K562 (cell line): ENCODE measurements around the gene RHPN2. TPM values are rescaled to one million over a fixed set of nuclear protein-coding genes. Genes with fewer than 3 reads are reported as not detected.

Experiments used
- AFF1 ChIP-seq, 2 experiments: fragments of 450-650 bp; IDR thresholded peaks; 2 replicates each; pipeline ENCODE4 v1.6.1; 2018; ENCODE audit warnings: mild to moderate bottlenecking in 2 of 2, low read depth in 1 of 2; ENCODE audit not compliant: partially characterized antibody in 2 of 2
- CBFB ChIP-seq: sonication (generic); formaldehyde crosslinking; IDR thresholded peaks from 2 replicates; pipeline ENCODE4 v1.4.0; 2020; ENCODE audit warnings: mild to moderate bottlenecking, missing genetic modification reagents
- CCNT2 ChIP-seq: IDR thresholded peaks from 2 replicates; pipeline ENCODE4 v1.6.1; 2011; ENCODE audit warnings: borderline replicate concordance, low read depth, mild to moderate bottlenecking, moderate library complexity, mixed read lengths, low read length; ENCODE audit not compliant: insufficient read length; ENCODE audit errors: extremely low read depth
- DMBX1 ChIP-seq: fragments of 250-450 bp; sonication (Bioruptor Pico); IDR thresholded peaks from 2 replicates; pipeline ENCODE4 v1.8.0; 2022; ENCODE audit warnings: inconsistent platforms, mild to moderate bottlenecking, moderate library complexity, borderline replicate concordance
- EP300 ChIP-seq: IDR thresholded peaks from 2 replicates; pipeline ENCODE4 v1.6.1; 2012; ENCODE audit warnings: low read length, improper control_type of control experiment
- HDAC1 ChIP-seq, 2 experiments: fragments of 450-650 bp; IDR thresholded peaks; 2 replicates each; pipeline ENCODE4 v1.6.1; 2016 to 2017; ENCODE audit warnings: inconsistent platforms in 1 of 2, mild to moderate bottlenecking in 1 of 2, moderate library complexity in 1 of 2
- LEF1 ChIP-seq: fragments of 450-650 bp; IDR thresholded peaks from 2 replicates; pipeline ENCODE4 v1.6.1; 2016; ENCODE audit warnings: mild to moderate bottlenecking
- NFIC ChIP-seq: fragments of 450-650 bp; IDR thresholded peaks from 2 replicates; pipeline ENCODE4 v1.6.1; 2017; ENCODE audit warnings: mild to moderate bottlenecking, inconsistent platforms
- NR4A1 ChIP-seq, 2 experiments: fragments of 250-450 bp in 1 of 2; fragments of 450-650 bp in 1 of 2; sonication (Bioruptor Pico) in 1 of 2; IDR thresholded peaks; 2 replicates each; pipeline versions ENCODE4 v1.4.0 to v1.6.1; 2016 to 2020; ENCODE audit warnings: mild to moderate bottlenecking in 2 of 2, missing compliant biosample characterization in 1 of 2, missing genetic modification characterization in 1 of 2, moderate library complexity in 1 of 2
- PHF21A ChIP-seq: fragments of 450-650 bp; IDR thresholded peaks from 2 replicates; pipeline ENCODE4 v1.6.1; 2017; ENCODE audit warnings: low read depth, borderline replicate concordance
- RCOR1 ChIP-seq, 2 experiments: IDR thresholded peaks; 2 replicates each; pipeline ENCODE4 v1.6.1; 2012; ENCODE audit warnings: low read depth in 2 of 2, low read length in 2 of 2, borderline replicate concordance in 1 of 2, improper control_type of control experiment in 1 of 2
- TAF7 ChIP-seq: fragments of 450-650 bp; IDR thresholded peaks from 2 replicates; pipeline ENCODE4 v1.6.1; 2016; ENCODE audit warnings: missing genetic modification characterization, missing compliant biosample characterization
- ZKSCAN3 ChIP-seq: fragments of 250-450 bp; sonication (Bioruptor Pico); IDR thresholded peaks from 2 replicates; pipeline ENCODE4 v1.4.0; 2020
- ZMIZ1 ChIP-seq, 2 experiments: fragments of 150-350 bp in 1 of 2; IDR thresholded peaks; 2 replicates each; pipeline ENCODE4 v1.6.1; 2012 to 2016; ENCODE audit warnings: low read depth in 2 of 2, low read length in 2 of 2, mild to moderate bottlenecking in 1 of 2, moderate library complexity in 1 of 2
- ZNF589 ChIP-seq: fragments of 200-800 bp; sonication (Bioruptor generic); IDR thresholded peaks from 2 replicates; pipeline ENCODE4 v1.6.1; 2016; ENCODE audit warnings: low read depth, missing genetic modification characterization, missing compliant biosample characterization
- polyA plus RNA-seq, 8 experiments: library from polyadenylated mRNA; depleted of rRNA in 4 of 8; stranded (reverse) in 5 of 8; unstranded in 3 of 8; fragments of >200 nt; fragmentation: Nextera tagmentation in 2 of 8; fragmentation: Illumina TruSeq in 1 of 8; extraction: Ambion mirVana in 2 of 8; extraction: Trizol in 1 of 8; gene quantifications; 2 replicates each; pipeline versions ENCODE4 v1.2.1 to v1.2.3, GENCODE V29; 2011 to 2014; ENCODE audit warnings: inconsistent platforms in 1 of 8, missing spikeins in 1 of 8
- total RNA-seq, 7 experiments: library from RNA; depleted of rRNA in 6 of 7; stranded (reverse); fragments of >200 nt in 6 of 7; fragmentation: Illumina TruSeq in 2 of 7; extraction: Trizol in 2 of 7; gene quantifications; 2 replicates each; pipeline versions ENCODE4 v1.2.1 to v1.2.3, GENCODE V29; 2011 to 2021; ENCODE audit warnings: low replicate concordance in 1 of 7
- TF ChIP-seq, protein P1 (sequence below), 2 experiments: fragments of 450-650 bp; conservative IDR thresholded peaks; 2 replicates each; pipeline ENCODE4 v1.6.1; 2017; ENCODE audit warnings: mild to moderate bottlenecking in 2 of 2, moderate library complexity in 2 of 2

RHPN2 gene
- total and polyA plus RNA-seq, 9 of the 15 experiments (the other 6 are each of a cell fraction or from before 2014, with no cell fraction given) = 0.63 to 9.9 (median 3.2) TPM

- TF ChIP-seq ZMIZ1 (IDR thresholded peaks at IDR 0.05; ENCODE audit: low read depth in 2 of 2, low read length in 2 of 2) (peak in 1 of 2 experiments; percentile 88; a peak in 2 of 4 replicates), HDAC1 (IDR thresholded peaks at IDR 0.05) (peak in 1 of 2 experiments; percentile 95; a peak in 2 of 4 replicates), DMBX1 (CRISPR knock-in tag) (0 out of 2 replicates have a peak, but pooled peaks have one; percentile 19), CCNT2 (peak; percentile 81), NR4A1 (CRISPR knock-in tag; IDR thresholded peaks at IDR 0.05) (no peak), NR4A1 (tag; IDR thresholded peaks at IDR 0.05) (0 out of 2 replicates have a peak, but pooled peaks have one; percentile 32), LEF1 (peak; percentile 89), RCOR1 (IDR thresholded peaks at IDR 0.05; ENCODE audit: borderline replicate concordance in 1 of 2, low read depth in 2 of 2, low read length in 2 of 2) (peak; percentile 81 to 99), CBFB (CRISPR knock-in tag) (no peak), EP300 (peak; percentile 93), NFIC (peak; percentile 58), ZNF589 (CRISPR knock-in tag) (peak; percentile 74; the same call in 1 of the 2 replicates), ZKSCAN3 (CRISPR knock-in tag) (no peak), TAF7 (tag) (no peak), AFF1 (IDR thresholded peaks at IDR 0.05; ENCODE audit: low read depth in 1 of 2, partially characterized antibody in 2 of 2) (peak in 1 of 2 experiments; percentile 62), PHF21A (peak; percentile 25; the same call in 1 of the 2 replicates)
- TF ChIP-seq, protein P1, sequence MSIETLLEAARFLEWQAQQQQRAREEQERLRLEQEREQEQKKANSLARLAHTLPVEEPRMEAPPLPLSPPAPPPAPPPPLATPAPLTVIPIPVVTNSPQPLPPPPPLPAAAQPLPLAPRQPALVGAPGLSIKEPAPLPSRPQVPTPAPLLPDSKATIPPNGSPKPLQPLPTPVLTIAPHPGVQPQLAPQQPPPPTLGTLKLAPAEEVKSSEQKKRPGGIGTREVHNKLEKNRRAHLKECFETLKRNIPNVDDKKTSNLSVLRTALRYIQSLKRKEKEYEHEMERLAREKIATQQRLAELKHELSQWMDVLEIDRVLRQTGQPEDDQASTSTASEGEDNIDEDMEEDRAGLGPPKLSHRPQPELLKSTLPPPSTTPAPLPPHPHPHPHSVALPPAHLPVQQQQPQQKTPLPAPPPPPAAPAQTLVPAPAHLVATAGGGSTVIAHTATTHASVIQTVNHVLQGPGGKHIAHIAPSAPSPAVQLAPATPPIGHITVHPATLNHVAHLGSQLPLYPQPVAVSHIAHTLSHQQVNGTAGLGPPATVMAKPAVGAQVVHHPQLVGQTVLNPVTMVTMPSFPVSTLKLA (conservative IDR thresholded peaks at IDR 0.05) = peak; percentile 37 to 70; a peak in 2 of 4 replicates
Measured at GRCh38 chr19:33100894-33101644, 36.4 kb upstream of the RHPN2 start (continued).
